ENCODE results near the gene DIAPH2. TPM values are rescaled to one million over a fixed set of nuclear protein-coding genes. Genes with fewer than 3 reads are reported as not detected.

DIAPH2 gene
- total and polyA plus RNA-seq, 2 of the 13 experiments (the other 11 are each of a cell fraction or from before 2014, with no cell fraction given): 2.1 to 8.5 TPM

GRCh38 chrX:96798982-96799381, 114.3 kb downstream of the DIAPH2 start:
- intact Hi-C loops (cut with micrococcal nuclease; ENCODE audit: unreplicated experiment): no loop called here
- WGBS (ENCODE audit: low lambda C conversion rate): 86% methylated on average over 1 of the region's 1 CpG
- CTCF ChIA-PET (ENCODE audit: low intra/inter-chr PET ratio, low total read pairs): no interaction called here
- in situ Hi-C loops (cut with HindIII; ENCODE audit: extremely low pct_ligation_motif_present, low pct_unique_long_range_greater_than_20kb): no loop called here
- no peak overlapping the region for H3K4me2 ChIP-seq (ENCODE audit: low read depth, low read length)
- no TSS peak for BruUV-seq (replicated peaks)
- POLR2A ChIA-PET: no interaction called here
- H3K27ac ChIP-seq (ENCODE audit: extremely low read length, insufficient read depth, low read length): no peak overlapping the region
- H3K36me3 ChIP-seq (replicated peaks in 1 of 2; ENCODE audit: control insufficient read depth in 1 of 2, insufficient read depth in 2 of 2, low read length in 2 of 2): no peaks in the 10 kb centered on the region
- H3K9me3 ChIP-seq (ENCODE audit: low read length): no peaks in the 10 kb centered on the region
- no peaks in the 10 kb centered on the region for H3K79me2 ChIP-seq (ENCODE audit: insufficient read depth, low read length)
- H3K4me1 ChIP-seq (ENCODE audit: insufficient read depth, low read length): no peaks in the 10 kb centered on the region
- no peak for FAIRE-seq
- no peak for TF ChIP-seq ZBTB38 (CRISPR knock-in tag; IDR thresholded peaks at IDR 0.05)
- no peak for TF ChIP-seq ZFP90 (CRISPR knock-in tag; IDR thresholded peaks at IDR 0.05; ENCODE audit: borderline replicate concordance)
- TF ChIP-seq SETDB1 (CRISPR knock-in tag; IDR thresholded peaks at IDR 0.05; ENCODE audit: borderline replicate concordance): no peak
- no peak for TF ChIP-seq MAX (IDR thresholded peaks at IDR 0.05)
- TF ChIP-seq PBX2 (CRISPR knock-in tag; IDR thresholded peaks at IDR 0.05): no peak
- no peak for TF ChIP-seq ZMYM4 (CRISPR knock-in tag; IDR thresholded peaks at IDR 0.05)
- TF ChIP-seq HNF4A (CRISPR knock-in tag; IDR thresholded peaks at IDR 0.05): no peak
- TF ChIP-seq ZNF331 (CRISPR knock-in tag; IDR thresholded peaks at IDR 0.05): no peak
- no peak for TF ChIP-seq BRD4 (CRISPR knock-in tag; IDR thresholded peaks at IDR 0.05)
- no peak for TF ChIP-seq ZNF784 (CRISPR knock-in tag; IDR thresholded peaks at IDR 0.05; ENCODE audit: borderline replicate concordance)
- TF ChIP-seq ZNF124 (CRISPR knock-in tag; IDR thresholded peaks at IDR 0.05): no peak
- TF ChIP-seq TIGD3 (CRISPR knock-in tag; IDR thresholded peaks at IDR 0.05; ENCODE audit: borderline replicate concordance): no peak
- TF ChIP-seq HMGXB3 (CRISPR knock-in tag; IDR thresholded peaks at IDR 0.05; ENCODE audit: borderline replicate concordance): no peak
- TF ChIP-seq DNMT1 (CRISPR knock-in tag; IDR thresholded peaks at IDR 0.05): no peak
- no peak for TF ChIP-seq ZNF326 (CRISPR knock-in tag; IDR thresholded peaks at IDR 0.05; ENCODE audit: borderline replicate concordance)
- TF ChIP-seq ZNF512 (CRISPR knock-in tag; IDR thresholded peaks at IDR 0.05): no peak
- no peak for TF ChIP-seq POLR2AphosphoS5 (IDR thresholded peaks at IDR 0.05; ENCODE audit: low read depth, low read length)
- H3K4me3 ChIP-seq (replicated peaks in 1 of 3; ENCODE audit: insufficient read depth in 1 of 3, low read depth in 2 of 3, low read length in 3 of 3): no peak overlapping the region
- no peak for ATAC-seq
- DNase-seq (ENCODE audit: low spot score): no peak
- no peak overlapping the region for H3K9ac ChIP-seq (ENCODE audit: insufficient read depth, low read depth, low read length)
- H2AFZ ChIP-seq (ENCODE audit: low read length): no peak overlapping the region
- H3K27me3 ChIP-seq (ENCODE audit: control insufficient read depth in 1 of 2, insufficient read depth in 2 of 2, low read length in 2 of 2): no peaks in the 10 kb centered on the region
- no peaks in the 10 kb centered on the region for H4K20me1 ChIP-seq (ENCODE audit: insufficient read depth, low read length)

Data from HepG2 (cell line).